BJ (cell line): ENCODE data around the gene LRRC2. TPM values are rescaled to one million over a fixed set of nuclear protein-coding genes. Genes with fewer than 3 reads are reported as not detected.

Experiments used
- CTCF ChIA-PET: fragments of 350-600 bp; formaldehyde crosslinking; extraction: SDS; loops from one replicate; lab custom pipeline; 2021; ENCODE audit warnings: antibody characterized with exemption, inconsistent platforms; lab: Yijun Ruan, JAX
- POLR2A ChIA-PET: fragments of 300-600 bp; sonication (Branson Sonifier 250); formaldehyde crosslinking; extraction: SDS; loops from one replicate; lab custom pipeline; 2021; ENCODE audit warnings: antibody characterized with exemption; lab: Charles Lee
- DNase-seq: peaks from one replicate; pipeline ENCODE4 v3.0.0-alpha.2; 2011; ENCODE audit warnings: low read depth
- H3K27me3 ChIP-seq: 2 replicates; pipeline ENCODE4 v1.6.0; 2011; ENCODE audit warnings: low read length; ENCODE audit not compliant: control insufficient read depth, insufficient read depth
- H3K36me3 ChIP-seq: 2 replicates; pipeline ENCODE4 v1.5.1; 2011; ENCODE audit warnings: low read length; ENCODE audit not compliant: control insufficient read depth, insufficient read depth
- H3K4me3 ChIP-seq: 2 replicates; pipeline ENCODE4 v1.5.1; 2011; ENCODE audit warnings: low read depth, mild to moderate bottlenecking, control low read depth, low read length
- polyA plus RNA-seq: library from polyadenylated mRNA; depleted of rRNA; stranded (reverse); fragments of >200 nt; gene quantifications from 2 replicates; pipeline ENCODE4 v1.2.3, GENCODE V29; 2011
- TF ChIP-seq, protein P1 (sequence below): IDR thresholded peaks from 2 replicates; pipeline ENCODE4 v1.5.1; 2011; ENCODE audit warnings: low read depth, mild to moderate bottlenecking, control low read depth, inconsistent platforms, low read length, moderate library complexity; ENCODE audit not compliant: insufficient read depth

The LRRC2 gene
- polyA plus RNA-seq, 1 experiment, result 0.55 TPM

DNA sequence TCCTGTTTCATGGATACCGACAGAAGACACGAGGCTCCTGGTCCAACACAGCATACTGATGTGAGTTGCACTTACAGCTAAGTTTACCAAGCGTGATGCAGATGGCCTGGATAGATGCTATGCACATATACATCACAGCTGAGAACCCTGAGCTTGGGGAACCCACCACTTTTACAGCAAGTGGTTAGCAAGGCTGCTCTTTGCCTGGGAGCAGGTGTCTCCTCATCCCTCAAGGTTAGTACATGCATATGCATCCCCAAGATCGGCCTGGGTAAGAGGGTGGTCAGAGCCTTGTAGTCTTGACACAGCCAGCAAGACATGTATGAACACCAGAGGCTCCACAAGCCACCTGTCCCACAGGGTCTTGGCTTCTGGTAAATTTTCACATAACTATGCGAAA lies 28.3 kb downstream of the LRRC2 start:
- H3K36me3 ChIP-seq, result no peaks in the 10 kb centered on the region
- DNase-seq, result no peak
- H3K4me3 ChIP-seq, result no peak overlapping the region
- TF ChIP-seq, protein P1, sequence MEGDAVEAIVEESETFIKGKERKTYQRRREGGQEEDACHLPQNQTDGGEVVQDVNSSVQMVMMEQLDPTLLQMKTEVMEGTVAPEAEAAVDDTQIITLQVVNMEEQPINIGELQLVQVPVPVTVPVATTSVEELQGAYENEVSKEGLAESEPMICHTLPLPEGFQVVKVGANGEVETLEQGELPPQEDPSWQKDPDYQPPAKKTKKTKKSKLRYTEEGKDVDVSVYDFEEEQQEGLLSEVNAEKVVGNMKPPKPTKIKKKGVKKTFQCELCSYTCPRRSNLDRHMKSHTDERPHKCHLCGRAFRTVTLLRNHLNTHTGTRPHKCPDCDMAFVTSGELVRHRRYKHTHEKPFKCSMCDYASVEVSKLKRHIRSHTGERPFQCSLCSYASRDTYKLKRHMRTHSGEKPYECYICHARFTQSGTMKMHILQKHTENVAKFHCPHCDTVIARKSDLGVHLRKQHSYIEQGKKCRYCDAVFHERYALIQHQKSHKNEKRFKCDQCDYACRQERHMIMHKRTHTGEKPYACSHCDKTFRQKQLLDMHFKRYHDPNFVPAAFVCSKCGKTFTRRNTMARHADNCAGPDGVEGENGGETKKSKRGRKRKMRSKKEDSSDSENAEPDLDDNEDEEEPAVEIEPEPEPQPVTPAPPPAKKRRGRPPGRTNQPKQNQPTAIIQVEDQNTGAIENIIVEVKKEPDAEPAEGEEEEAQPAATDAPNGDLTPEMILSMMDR, result no peak
- H3K27me3 ChIP-seq, result no peaks in the 10 kb centered on the region
- ChIA-PET POLR2A (no interaction called here), CTCF (interaction anchor here (1.0 to 4.0 kb wide), 5 partner anchors 11 to 49 kb away, joined by 3 to 25 read pairs (median 3); no protein-coding TSS in a partner anchor)

DNA sequence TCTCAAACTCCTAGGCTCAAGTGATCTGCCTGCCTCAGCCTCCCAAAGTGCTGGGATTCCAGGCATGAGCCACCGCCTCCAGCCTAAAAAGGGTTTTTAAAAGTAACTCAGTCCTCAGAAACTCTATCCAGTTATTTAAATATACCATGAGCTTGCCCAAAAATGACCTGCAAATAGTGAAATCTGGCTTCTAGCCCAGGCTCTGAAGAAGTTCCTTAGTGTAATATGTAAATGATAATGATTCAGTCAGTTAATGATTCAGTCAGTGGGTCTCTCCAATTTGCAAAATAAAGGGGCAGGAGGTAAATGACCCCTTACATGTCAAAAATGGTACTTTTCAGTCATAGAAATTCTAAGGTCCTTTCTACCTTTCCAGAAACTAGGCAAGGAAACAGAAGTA lies 28.8 kb downstream of the LRRC2 start:
- Histone ChIP-seq H3K27me3 (no peaks in the 10 kb centered on the region), H3K36me3 (no peaks in the 10 kb centered on the region), H3K4me3 (no peak overlapping the region)
- ChIA-PET CTCF (interaction anchor here (1.0 to 1.4 kb wide), 2 partner anchors 18 to 26 kb away, joined by 3 to 5 read pairs; no protein-coding TSS in a partner anchor), POLR2A (no interaction called here)
- DNase-seq, result no peak
- TF ChIP-seq, protein P1, result no peak

DNA sequence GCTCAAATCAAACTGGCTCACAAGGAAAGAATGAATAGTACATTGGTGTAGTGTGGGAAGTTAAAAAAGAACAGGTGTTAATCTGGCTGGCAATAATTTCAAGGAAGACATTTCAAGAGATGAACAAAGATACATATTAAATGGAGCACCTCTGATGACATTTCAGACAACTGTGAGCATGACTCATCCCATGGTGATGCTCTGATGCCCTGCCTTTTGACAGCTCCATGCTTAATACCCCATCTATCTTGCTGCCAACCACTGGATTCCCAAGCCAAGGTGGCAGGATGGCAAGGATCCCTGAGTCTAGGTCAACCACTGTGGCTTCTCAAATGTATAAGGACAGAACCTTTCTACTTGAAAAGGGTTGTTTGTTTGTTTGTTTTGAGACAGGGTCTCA lies 29.3 kb downstream of the LRRC2 start:
- Histone ChIP-seq H3K27me3 (no peaks in the 10 kb centered on the region), H3K4me3 (no peak overlapping the region), H3K36me3 (no peaks in the 10 kb centered on the region)
- TF ChIP-seq, protein P1, result no peak
- POLR2A ChIA-PET, result no interaction called here
- no peak for DNase-seq
- CTCF ChIA-PET, result interaction anchor here (1.3 to 1.4 kb wide), 2 partner anchors 25 to 48 kb away, joined by 3 read pairs; no protein-coding TSS in a partner anchor

DNA sequence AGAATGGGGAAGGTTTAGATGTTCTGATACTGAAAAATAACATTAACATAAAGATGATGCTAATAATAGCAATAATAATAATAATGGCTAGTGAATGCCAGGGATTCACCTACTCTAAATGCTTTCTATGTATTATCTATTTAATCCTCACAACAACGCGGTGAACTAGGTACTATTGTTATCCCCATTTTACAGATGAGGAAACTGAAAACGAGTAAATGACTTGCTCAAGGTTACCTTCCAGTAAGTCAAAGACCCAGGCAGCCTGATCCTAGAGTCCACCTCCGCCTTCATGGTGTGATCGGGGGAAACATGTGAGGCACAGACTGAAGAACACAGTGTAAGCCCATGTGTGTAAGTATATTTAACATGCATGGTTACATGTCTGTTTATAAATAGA lies 30.4 kb downstream of the LRRC2 start:
- Histone ChIP-seq H3K4me3 (no peak overlapping the region), H3K36me3 (no peaks in the 10 kb centered on the region), H3K27me3 (no peaks in the 10 kb centered on the region)
- CTCF ChIA-PET, result interaction anchor here (1.3 kb wide), 1 partner anchor 47 kb away, joined by 3 read pairs; no protein-coding TSS in a partner anchor
- TF ChIP-seq, protein P1, result no peak
- POLR2A ChIA-PET, result no interaction called here
- DNase-seq, result no peak

DNA sequence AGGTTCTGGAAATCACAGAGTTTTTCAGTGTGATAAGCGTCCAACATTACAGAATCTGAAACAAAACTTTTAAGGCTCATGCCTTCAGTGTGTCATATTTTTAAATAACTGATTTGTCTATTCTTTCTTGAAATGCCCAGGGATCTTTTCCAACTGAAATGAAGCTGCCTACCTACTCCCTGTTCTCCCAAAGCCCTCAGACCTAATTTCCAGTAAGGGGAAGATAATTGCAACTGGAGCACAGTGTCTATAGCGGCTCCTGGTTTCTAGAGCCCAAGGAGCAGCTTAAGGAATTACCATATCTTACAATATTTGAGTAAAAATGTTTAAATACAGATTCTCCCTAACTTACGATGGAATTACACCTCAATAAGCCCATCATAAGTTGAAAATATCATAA lies 33.0 kb downstream of the LRRC2 start:
- no peak for DNase-seq
- ChIA-PET POLR2A (no interaction called here), CTCF (no interaction called here)
- H3K4me3 ChIP-seq, result no peak overlapping the region
- H3K27me3 ChIP-seq, result no peaks in the 10 kb centered on the region
- TF ChIP-seq, protein P1, result no peak
- H3K36me3 ChIP-seq, result no peaks in the 10 kb centered on the region
